GM18508 (cell line): ENCODE measurements around the gene HELLS.
A peak's percentile ranks its signal among the peaks of the same experiment; 100 is the strongest.
"Not testable (repeated sequence)": the region's sequence is repeated elsewhere in the genome, so short reads cannot be mapped to it uniquely, and the experiment has no call there.

Source experiments
- ATAC-seq: cut with Tn5 transposase; IDR thresholded peaks from one replicate; pipeline ENCODE4 v1.9.1; 2021; ENCODE audit warnings: moderate number of reproducible peaks; ENCODE audit not compliant: insufficient read depth, unreplicated experiment

HELLS gene

DNA sequence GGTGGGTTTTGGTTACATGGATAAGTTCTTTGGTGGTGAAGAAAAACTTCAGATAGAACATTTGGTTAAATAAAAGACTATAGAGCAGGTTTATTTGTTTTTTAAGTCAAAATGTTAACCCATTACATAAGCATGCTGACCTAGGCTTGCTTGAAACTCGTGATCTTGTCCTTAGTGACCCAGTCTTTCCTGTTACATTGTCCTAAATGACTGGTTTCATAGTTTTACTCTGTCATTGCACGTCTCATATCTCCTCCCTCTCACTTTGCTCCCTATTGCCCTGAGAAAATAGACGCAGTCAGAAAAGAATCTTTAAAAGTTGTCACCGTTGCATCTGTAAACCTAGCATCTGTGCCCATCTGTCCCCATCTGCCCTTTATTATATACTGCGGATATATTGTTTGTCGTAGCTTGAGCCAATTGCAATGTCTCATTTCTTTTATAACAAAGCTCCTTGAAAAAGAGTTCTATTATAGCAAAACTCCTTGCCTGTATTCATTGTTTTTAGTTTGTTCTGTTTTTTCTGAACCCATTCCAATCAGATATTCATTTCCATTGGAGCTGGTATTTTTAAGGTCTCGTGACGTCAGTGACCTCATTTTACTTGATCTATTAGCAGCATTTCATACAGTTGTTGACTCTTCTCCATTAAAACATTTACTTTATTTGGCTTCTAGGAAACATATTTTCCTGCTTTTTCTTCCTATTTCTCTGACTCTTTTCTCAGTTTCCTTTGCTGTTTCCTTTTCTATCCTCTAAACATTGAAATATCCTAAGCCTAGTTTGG lies 57.3 kb downstream of the HELLS start:
- no peak for ATAC-seq

DNA sequence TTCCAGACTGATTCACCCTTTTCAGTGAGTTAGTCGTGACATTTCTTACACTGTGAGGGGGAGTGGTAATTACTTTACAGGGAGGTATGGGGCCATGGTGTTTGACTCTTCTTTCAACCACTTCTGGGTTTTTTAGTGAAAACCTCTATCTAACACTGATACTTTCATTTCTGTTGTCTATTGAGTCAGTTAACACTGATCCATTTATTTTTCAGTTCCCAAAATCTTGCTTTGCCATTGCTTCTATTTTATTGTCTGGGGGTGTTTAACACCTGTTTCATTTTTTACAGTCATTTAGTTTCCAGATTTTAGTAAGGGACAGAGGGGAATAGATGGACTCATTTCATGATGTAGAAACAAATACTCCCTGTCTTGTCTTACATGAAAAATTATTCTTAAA lies 61.5 kb downstream of the HELLS start:
- ATAC-seq: peak; percentile 91

- no peak for ATAC-seq
These were observed 63.0 kb downstream of the HELLS start for GRCh38 chr10:94608559-94608958.

DNA sequence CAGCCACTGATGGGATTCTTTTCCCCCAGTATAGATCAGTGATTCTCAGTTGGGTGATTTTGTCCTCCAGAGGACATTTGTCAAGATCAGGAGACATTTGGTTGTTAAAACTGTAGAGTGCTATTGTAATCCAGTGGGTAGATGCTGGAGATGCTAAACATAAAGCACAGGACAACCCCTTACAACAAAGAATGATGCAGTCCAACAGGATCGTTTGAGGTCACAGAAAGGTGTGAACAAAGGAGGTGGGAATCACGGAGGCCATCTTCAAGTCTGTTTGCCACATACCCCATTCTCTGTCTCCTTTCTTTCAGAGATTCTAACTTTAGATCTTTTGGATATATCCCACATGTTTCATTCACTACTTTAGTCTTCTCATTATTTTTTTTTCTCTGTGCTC lies 69.0 kb downstream of the HELLS start:
- no peak for ATAC-seq

DNA sequence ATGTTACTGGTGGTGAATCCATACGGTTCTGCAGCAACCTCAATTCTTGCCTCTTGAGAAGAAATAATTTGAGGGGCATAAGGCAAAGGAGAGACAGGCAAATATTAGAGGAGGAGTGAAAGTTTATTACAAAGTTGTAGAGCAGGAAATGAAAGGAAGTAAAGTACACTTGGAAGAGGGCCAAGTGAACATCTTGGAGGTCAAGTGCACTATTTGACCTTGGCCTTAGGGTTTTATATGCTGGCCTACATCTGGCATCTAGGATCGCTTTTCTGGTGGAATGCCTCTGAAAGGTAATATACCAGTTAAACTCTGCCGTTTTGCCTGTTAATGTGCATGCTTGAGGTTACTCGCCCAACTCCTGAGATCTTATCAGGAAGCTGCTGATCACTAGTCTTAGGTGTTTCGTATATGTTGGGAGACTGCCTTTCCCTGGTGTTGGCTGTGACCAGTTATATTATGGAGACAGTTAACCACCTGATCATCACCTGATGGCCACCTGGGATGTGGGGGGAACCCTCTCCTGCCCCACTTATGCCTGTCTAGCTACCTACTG lies 71.9 kb downstream of the HELLS start:
- no peak for ATAC-seq

- no peak for ATAC-seq
These were observed 77.1 kb downstream of the HELLS start for GRCh38 chr10:94622666-94623205.

- ATAC-seq: no peak
These were observed 78.0 kb downstream of the HELLS start for GRCh38 chr10:94623572-94623971.

- ATAC-seq: no peak
These were observed 80.9 kb downstream of the HELLS start for GRCh38 chr10:94626476-94626875.

GRCh38 chr10:94627511-94627910 lies 81.9 kb downstream of the HELLS start:
- no peak for ATAC-seq

- ATAC-seq: no peak
These were observed 84.6 kb downstream of the HELLS start for GRCh38 chr10:94630017-94630688.

DNA sequence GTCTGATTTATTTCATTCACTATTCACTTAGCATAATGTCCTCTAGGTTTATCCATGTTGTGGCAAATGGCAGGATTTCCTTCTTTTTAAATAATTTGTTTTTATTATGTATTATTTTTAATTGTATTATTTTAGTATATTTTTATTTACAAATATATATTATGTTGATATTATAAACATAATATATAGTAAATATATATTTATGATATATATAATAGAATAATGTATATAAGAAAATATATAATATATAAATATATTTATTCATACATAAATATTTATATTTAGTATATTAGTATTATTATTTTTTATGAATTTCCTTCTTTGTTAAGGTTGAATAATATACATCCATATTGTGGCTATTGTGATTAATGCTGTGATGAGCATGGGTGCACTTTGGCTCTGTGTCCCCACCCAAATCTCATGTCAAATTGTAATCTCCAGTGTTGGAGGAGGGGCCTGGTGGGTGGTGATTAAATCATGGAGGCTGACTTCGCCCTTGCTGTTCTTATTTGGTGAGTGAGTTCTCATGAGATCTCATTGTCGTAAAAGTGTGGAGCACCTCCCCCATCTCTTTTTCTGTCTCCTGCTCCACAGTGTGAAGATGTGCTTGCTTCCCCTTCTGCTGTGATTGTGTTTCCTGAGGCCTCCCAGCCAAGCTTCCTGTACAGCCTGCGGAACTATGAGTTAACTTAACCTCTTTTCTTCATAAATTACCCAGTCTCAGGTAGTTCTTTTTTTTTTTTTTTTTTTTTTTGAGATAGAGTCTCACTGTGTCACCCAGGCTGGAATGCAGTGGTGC lies 85.7 kb downstream of the HELLS start:
- ATAC-seq: no peak

GRCh38 chr10:94632954-94633353 lies 87.4 kb downstream of the HELLS start:
- no peak for ATAC-seq

- ATAC-seq: not testable (repeated sequence)
These were observed 92.5 kb downstream of the HELLS start for GRCh38 chr10:94638097-94638496.

DNA sequence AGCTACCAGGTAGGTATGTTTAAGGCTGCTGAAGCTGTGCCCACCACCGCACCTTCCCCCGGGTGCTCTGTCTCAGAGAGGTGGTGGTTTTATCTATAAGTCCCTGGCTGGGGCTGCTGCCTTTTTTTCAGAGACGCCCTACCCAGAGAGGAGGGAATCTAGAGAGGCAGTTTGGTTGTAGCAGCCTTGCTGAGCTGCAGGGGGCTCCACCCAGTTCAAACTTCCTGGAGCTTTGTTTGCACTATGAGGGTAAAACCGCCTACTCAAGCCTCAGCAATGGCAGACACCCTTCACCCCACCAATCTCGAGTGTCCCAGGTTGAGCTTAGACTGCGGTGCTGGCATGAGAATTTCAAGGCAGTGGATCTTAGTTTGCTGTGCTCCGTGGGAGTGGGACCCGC lies 94.3 kb downstream of the HELLS start:
- ATAC-seq: no peak

- no peak for ATAC-seq
These were observed 95.0 kb downstream of the HELLS start for GRCh38 chr10:94640562-94640961.

- ATAC-seq: no peak
These were observed 95.9 kb downstream of the HELLS start for GRCh38 chr10:94641480-94641879.

DNA sequence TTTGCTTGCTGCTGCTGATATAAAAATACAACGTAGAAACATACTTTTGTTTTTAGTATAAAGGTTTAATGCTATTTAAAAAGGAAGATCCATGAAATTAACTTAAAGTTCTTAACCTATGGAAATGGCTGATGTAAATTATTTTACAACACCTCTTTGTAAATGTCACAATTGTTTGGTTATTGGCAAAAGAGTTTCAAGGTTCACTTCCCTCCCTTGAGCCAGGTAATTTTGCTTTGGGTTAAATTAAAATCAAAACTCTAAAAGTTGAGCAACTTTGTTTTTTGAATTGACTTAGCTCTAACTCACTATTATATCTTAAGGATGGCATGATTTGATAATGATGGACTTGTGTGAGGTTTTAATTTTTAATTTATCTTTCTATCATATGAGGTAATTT lies 98.8 kb downstream of the HELLS start:
- ATAC-seq: no peak

DNA sequence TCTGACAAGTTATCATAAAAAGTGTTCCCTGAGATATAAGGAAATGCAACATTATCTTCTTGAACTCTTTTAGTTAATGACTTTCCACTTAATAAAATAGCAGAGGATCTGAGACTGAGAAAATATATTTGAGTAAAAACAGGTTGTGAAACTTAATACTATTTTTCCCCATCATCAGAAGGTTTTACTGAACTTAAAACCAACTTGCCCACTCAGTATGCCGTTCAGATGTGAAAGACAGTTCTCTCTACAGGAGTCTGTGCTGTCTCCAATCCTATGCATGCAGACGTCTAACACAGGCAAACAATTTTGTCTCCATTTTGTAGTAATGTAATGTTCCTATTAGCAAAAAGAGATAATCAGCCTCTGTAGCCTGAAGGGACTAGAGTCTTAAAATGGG lies 99.7 kb downstream of the HELLS start:
- peak; percentile 74 for ATAC-seq
